Keratinocyte (primary cell): Measurements from ENCODE around the gene KIF22.

Source experiments
- CTCF ChIP-seq, 3 experiments: IDR thresholded peaks in 1 of 3; conservative IDR thresholded peaks in 1 of 3; optimal IDR thresholded peaks in 1 of 3; 2 replicates in 2 of 3; 3 replicates in 1 of 3; pipeline versions ENCODE3 to v1.5.1; 2011; ENCODE audit warnings: low read length in 3 of 3, mild to moderate bottlenecking in 3 of 3, moderate library complexity in 2 of 3, control low read depth in 1 of 3, inconsistent platforms in 1 of 3; ENCODE audit not compliant: insufficient read depth in 2 of 3; ENCODE audit errors: extremely low read depth in 1 of 3
- EZH2 ChIP-seq: IDR thresholded peaks from one replicate; pipeline ENCODE4 v1.6.1; 2012; ENCODE audit warnings: inconsistent platforms, mild to moderate bottlenecking, low read length, moderate library complexity

DNA sequence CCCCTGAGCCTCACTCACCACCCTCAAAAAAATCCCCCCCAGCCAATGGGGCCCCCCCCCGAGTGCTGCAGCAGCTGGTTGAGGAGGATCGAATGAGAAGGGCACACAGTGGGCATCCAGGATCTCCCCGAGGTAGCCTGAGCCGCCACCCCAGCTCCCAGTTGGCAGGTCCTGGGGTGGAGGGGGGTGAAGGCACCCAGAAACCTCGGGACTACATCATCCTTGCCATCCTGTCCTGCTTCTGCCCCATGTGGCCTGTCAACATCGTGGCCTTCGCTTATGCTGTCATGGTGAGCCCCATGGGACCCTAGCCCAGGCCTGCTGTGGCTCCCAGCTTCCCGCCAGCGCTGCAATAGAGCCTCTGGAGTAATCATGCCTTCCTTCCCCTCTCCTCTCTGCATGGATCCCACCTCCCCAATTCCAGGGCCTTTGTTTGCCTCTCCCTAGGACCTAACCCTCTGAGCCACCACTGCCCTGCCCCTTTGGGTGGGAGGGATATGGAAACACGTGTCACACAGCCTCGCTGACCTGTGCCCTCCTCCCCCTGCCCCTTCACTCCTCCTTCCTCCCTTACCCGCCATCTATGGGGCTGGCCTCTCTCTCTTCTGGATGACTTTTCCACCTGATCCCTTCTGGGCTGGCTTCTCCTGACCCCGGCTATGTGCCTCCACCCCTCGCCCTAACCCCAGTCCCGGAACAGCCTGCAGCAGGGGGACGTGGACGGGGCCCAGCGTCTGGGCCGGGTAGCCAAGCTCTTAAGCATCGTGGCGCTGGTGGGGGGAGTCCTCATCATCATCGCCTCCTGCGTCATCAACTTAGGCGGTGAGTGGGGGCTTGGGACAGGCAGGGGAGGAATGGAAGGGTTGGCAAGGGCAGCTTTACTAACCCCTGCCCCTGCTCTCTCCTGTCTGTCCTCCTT is 23.4 kb downstream of the KIF22 start:
- no peak for TF ChIP-seq CTCF (optimal IDR thresholded peaks at IDR 0.05 in 1 of 3, IDR thresholded peaks at IDR 0.05 in 1 of 3, conservative IDR thresholded peaks at IDR 0.05 in 1 of 3; ENCODE audit: extremely low read depth in 1 of 3, insufficient read depth in 2 of 3, low read length in 3 of 3)
- no peak for TF ChIP-seq EZH2
